C4-2B (cell line): ENCODE results near the gene CCT7.

Experiments
- H3K27ac ChIP-seq: fragments of 450-650 bp; 2 replicates; pipeline ENCODE4 v1.5.1; 2017
- ZFX ChIP-seq: fragments of 450-650 bp; IDR thresholded peaks from 2 replicates; pipeline ENCODE4 v1.6.1; 2017
- TF ChIP-seq, protein P1 (sequence below): fragments of 450-650 bp; conservative IDR thresholded peaks from 2 replicates; pipeline ENCODE4 v1.5.1; 2017; ENCODE audit warnings: mild to moderate bottlenecking

CCT7 gene

GRCh38 chr2:73292906-73293533, 58.9 kb downstream of the CCT7 start:
- no peak overlapping the region for H3K27ac ChIP-seq
- TF ChIP-seq, protein P1, sequence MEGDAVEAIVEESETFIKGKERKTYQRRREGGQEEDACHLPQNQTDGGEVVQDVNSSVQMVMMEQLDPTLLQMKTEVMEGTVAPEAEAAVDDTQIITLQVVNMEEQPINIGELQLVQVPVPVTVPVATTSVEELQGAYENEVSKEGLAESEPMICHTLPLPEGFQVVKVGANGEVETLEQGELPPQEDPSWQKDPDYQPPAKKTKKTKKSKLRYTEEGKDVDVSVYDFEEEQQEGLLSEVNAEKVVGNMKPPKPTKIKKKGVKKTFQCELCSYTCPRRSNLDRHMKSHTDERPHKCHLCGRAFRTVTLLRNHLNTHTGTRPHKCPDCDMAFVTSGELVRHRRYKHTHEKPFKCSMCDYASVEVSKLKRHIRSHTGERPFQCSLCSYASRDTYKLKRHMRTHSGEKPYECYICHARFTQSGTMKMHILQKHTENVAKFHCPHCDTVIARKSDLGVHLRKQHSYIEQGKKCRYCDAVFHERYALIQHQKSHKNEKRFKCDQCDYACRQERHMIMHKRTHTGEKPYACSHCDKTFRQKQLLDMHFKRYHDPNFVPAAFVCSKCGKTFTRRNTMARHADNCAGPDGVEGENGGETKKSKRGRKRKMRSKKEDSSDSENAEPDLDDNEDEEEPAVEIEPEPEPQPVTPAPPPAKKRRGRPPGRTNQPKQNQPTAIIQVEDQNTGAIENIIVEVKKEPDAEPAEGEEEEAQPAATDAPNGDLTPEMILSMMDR: no peak
- no peak for TF ChIP-seq ZFX

GRCh38 chr2:73293534-73294171, 59.5 kb downstream of the CCT7 start, which contains the start of gene EGR4:
EGR4 (minus strand) TSS chr2:73293548; CDS start chr2:73293317, 231 bp downstream.
- no peak within 1 kb of the TSS for H3K27ac ChIP-seq
- no peak for TF ChIP-seq ZFX

DNA sequence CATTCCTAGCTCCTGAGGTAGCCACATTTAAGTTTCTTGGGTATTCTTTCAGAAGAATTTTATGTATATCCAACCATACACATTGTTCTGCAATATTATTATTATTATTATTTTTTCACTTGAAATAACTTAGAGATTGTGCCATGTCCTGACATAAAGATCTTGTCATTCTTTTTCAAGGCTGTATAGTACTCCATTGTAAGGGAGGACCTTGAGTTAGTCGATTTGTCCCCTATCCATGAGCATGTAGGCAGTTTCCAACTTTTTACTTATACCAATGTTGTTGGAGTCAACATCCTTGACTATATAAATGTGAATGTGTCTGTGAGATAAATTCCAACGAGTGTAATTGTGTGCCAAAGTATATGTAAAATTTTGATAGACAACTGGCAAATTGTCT, 60.1 kb downstream of the CCT7 start:
- H3K27ac ChIP-seq: no peak overlapping the region
- TF ChIP-seq, protein P1: no peak
- no peak for TF ChIP-seq ZFX

GRCh38 chr2:73295751-73296400, 61.8 kb downstream of the CCT7 start:
- TF ChIP-seq, protein P1: no peak
- no peak for TF ChIP-seq ZFX
- H3K27ac ChIP-seq: no peak overlapping the region

- no peak overlapping the region for H3K27ac ChIP-seq
- TF ChIP-seq ZFX: no peak
- TF ChIP-seq, protein P1: no peak
These were observed 63.0 kb downstream of the CCT7 start for GRCh38 chr2:73297151-73297559.

GRCh38 chr2:73297586-73297985, 63.5 kb downstream of the CCT7 start:
- TF ChIP-seq, protein P1: no peak
- TF ChIP-seq ZFX: no peak

GRCh38 chr2:73300926-73301325, 66.8 kb downstream of the CCT7 start:
- TF ChIP-seq, protein P1: no peak
- H3K27ac ChIP-seq: no peak overlapping the region

More at GRCh38 chr2:73297586-73297985, 63.5 kb downstream of the CCT7 start:
- H3K27ac ChIP-seq: no peak overlapping the region
